ENCODE measurements around the gene SLC6A15. TPM values are rescaled to one million over a fixed set of nuclear protein-coding genes. Genes with fewer than 3 reads are reported as not detected.
A peak's percentile ranks its signal among the peaks of the same experiment; 100 is the strongest.

Gene SLC6A15
- total RNA-seq, 1 donor from 2014 or later, result 19.4 TPM

DNA sequence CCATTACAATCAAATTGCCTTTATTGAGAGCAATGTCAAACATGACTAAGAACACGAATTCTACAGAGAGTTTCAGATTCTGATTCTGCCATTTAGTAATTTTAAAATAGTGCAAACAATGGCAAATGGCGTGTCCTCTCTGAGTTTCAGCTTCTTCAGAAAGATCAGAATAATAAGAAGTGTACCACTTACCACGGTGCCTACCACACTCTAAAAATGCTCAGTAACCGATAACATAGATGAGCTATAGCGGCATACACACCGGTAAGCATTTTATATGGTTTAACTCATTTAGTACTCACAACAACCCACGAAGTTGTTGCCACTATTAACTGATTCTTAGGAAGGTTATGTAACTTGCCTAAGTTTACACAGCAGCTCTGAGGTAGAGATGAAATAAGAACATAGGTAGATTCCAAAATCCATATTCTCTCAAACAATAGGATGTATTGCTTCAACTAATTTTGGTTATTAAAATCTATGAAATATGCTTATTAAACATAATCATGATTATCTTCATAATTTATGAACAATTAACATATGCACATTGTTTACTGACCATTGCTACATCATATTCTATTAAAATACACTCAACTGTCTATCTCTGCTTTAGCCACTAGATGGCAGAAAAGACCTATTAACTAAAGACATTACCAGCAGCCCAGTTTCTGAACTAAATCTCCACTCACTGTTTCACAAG, 38.3 kb downstream of the SLC6A15 start:
- peak; percentile 78 for ATAC-seq

DNA sequence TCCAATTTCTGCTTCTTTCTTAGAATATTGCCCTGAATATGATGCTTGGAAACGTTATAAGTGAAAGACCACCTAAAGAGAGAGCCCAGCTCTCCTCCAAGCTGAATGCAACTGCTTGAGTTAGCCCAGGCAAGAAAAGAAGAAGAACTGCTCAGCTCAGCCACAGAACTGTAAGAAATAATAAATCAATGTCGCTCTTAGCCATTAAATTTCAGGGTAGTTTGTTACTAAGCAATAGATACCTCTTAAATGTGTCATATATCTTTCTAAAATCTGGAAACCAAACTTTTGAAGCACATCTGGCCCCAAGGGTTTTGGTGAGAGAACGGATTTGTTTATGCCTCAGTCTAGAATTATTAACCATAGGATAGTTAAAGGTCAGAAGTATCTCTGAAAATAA, 50.4 kb downstream of the SLC6A15 start:
- no peak for ATAC-seq

GRCh38 chr12:84860718-84861117, 51.9 kb downstream of the SLC6A15 start:
- no peak for ATAC-seq

DNA sequence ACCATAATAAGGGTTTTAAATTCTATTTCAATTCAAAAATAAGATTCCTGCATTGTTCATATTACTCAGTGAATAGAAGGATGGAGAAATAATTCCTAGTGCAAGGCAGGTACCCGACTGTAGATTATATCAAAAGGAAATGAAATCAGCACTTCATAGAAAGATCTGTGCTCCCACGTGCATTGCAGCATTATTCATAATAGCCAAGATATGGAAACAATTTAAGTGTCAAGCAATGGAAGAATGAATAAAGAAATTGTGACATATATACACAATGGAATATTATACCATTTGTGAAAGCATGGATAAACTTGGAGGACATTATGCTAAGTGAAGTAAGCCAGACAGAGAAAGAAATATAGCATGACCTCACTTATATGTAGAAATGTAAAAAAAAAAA, 53.8 kb downstream of the SLC6A15 start:
- no peak for ATAC-seq

- ATAC-seq, result peak; percentile 45
Observed at GRCh38 chr12:84857525-84858208, 54.9 kb downstream of the SLC6A15 start.

- peak; percentile 73 for ATAC-seq
Observed at GRCh38 chr12:84856156-84856900, 56.3 kb downstream of the SLC6A15 start.

DNA sequence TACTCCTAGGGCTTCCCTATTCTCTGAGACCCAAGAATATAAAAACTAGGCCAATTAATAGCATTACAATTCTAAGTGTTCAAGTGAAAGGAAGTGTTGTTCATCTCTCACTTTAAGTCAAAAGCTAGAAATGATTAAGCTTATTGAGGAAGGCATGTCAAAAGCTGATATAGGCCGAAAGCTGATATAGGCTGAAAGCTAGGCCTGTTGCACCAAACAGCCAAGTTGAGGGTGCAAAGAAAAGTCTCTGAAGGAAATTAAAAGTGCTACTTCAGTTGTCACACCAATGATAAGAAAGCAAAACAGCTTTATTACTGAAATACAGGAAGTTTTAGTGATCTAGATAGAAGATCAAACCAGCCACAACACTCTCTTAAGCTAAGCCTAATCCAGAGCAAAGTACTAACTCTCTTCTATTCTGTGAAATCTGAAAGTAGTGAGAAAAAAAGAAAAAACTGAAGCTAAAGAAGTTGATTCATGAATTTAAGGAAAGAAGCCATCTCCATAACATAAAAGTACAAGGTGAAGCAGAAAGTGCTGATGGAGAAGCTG, 68.9 kb downstream of the SLC6A15 start:
- ATAC-seq, result no peak

GRCh38 chr12:84842406-84843013, 70.1 kb downstream of the SLC6A15 start:
- no peak for ATAC-seq

DNA sequence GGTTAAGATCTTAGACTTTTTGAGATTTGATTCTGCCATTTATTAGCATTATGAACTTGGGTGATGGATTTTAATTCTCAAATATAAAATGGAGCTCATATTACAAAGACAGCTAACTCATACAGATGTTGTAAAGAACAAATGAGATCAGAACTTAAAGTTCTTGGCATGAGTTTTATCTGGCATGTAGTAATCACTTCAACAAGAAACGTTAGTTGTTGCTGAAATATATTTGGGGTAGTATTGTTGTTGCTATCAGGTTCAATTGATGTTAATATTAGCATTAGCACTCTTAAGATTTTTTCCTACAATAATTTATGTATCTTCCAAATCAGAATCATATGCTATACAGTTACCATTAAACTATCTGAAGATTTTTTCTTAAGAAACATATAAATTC, 71.0 kb downstream of the SLC6A15 start:
- ATAC-seq, result no peak

DNA sequence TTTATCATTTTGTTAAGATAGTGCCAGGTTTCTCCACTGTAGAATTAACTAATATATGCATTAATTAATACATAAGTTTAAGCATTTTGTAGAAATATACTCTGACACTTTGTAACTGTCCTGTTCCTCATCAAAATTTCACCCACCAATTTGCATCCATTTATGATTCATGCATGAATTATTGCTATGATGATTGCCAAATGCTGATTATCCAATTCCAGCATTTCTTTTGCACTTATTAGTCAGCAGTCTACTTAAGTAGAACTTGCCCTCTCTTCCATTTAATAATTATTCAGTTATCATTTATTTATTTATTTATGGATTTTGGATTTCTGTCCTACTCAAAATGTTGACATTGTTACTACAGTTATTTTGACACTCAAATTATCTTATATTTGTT, 72.2 kb downstream of the SLC6A15 start:
- ATAC-seq, result no peak

DNA sequence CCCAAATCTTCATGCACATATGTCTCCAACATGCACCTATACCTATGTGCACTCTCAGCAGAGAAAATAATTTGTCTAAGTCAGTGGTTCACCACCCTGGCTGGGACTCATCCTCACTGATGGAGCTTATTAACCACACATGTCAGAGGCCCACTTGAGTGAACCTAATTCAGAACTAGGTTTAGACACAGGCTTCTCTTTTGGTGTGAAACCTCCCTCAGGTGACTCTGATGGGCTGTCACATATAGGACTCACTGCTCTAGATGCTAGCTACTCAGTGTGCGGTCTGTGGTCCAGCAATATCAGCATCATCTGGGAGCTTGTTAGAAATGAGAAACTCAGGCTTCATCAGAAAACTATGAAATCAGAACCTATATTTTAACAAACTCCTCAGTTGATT, 85.7 kb downstream of the SLC6A15 start:
- ATAC-seq, result no peak

- no peak for ATAC-seq
Observed at GRCh38 chr12:84825149-84825548, 87.5 kb downstream of the SLC6A15 start.

DNA sequence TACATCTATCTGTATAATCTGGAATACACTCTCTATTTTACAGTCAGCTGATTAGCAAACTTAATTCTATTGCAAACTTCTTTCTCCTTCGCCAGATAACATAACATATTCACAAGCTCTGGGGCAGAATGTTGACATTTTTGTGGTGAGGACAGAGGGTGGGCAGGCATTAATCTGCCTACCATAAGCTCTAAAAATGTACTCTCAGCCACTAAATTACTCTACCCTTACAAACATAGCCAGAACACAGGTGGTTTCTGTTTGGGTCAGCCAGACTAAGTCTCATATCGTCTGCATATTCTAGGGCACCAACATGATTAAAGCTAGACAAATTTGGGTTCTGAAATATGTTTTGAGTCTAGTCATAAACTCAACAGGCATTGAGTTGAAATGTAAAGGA, 90.1 kb downstream of the SLC6A15 start:
- no peak for ATAC-seq

- no peak for ATAC-seq
Observed at GRCh38 chr12:84816916-84817695, 95.5 kb downstream of the SLC6A15 start.

GRCh38 chr12:84814664-84815245, 97.8 kb downstream of the SLC6A15 start:
- no peak for ATAC-seq

DNA sequence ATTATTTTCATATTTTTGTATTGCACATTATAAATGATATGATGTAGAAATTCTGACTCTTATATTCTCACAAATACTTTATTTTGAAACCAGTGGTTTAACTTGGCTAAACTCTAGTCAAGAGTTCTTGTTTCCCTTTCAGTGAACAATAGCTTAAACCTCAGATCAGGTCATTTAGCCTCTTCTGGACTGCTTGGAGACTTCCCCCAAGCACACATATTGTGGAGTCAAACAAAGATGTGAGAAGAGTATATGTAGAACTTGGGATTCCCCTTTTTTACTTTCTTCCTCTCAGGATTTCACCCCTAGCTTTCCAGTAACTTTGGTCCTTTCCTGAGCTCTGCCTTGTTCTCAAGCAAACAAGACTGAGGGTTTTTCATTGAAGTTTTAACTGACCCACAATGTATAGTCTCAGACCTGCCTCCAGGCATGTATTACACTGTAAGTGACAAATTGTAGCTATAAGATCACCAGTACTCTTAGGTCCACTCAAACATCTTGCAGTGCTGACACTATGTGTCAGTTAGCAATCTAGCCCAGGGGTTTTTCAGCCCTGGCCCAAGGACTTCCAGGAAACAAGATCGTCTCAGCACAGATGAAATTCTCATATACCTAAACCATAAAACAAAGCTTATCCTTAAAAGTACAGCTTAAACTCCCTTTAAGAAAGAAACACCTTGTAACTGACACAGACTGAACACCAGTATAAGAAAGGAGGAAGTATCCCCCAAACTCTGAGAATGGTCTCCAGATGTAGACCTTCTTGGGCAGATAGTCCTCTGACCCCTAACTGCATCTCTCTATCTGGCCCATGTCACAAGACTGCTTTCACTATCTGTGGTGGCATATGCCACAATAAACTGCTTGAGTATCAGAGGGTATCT, 98.6 kb downstream of the SLC6A15 start:
- no peak for ATAC-seq

DNA sequence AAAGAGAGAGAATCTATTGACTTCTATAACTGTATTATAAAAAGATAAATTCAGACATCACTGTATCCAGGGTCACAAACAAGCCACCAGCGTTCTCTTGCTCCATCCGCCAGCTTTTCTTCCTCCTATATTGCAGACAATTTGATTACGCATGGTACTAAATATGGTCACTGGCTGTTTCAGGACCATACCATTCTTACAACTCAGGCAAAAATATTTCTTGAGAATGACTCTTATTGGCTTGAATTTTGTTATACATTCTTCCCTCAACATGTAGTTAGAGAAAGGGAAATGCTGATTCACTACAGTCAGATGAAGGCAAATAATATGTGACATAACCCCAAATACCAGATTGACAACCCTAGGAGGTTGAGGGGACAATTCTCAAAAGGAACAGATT, 101.3 kb downstream of the SLC6A15 start:
- no peak for ATAC-seq

- ATAC-seq, result no peak
Observed at GRCh38 chr12:84810611-84811010, 102.0 kb downstream of the SLC6A15 start.

Data from esophagus mucosa (tissue), 1 donor.